Liver (tissue), 9 donors: ENCODE data around the gene RNU6-7. TPM values are rescaled to one million over a fixed set of nuclear protein-coding genes. Genes with fewer than 3 reads are reported as not detected.

Experiments used
- DNase-seq: peaks from one replicate; pipeline ENCODE4 v3.0.0-alpha.2; 2017; ENCODE audit warnings: low spot score
- H3K27ac ChIP-seq, 2 donors: one replicate each; pipeline ENCODE4 v1.7.0; 2013; ENCODE audit warnings: inconsistent platforms in 2 of 2, low read length in 2 of 2, control low read depth in 1 of 2, low read depth in 1 of 2, mild to moderate bottlenecking in 1 of 2
- H3K27me3 ChIP-seq, 4 donors: one replicate each; pipeline versions ENCODE4 v1.6.1 to v1.7.0; 2013; ENCODE audit warnings: low read length in 3 of 4, inconsistent platforms in 1 of 4, mild to moderate bottlenecking in 1 of 4, moderate library complexity in 1 of 4; ENCODE audit not compliant: control insufficient read depth in 4 of 4, insufficient read depth in 4 of 4
- H3K36me3 ChIP-seq, 4 donors: one replicate each; pipeline versions ENCODE4 v1.6.1 to v1.7.0; 2013; ENCODE audit warnings: low read length in 3 of 4, mild to moderate bottlenecking in 3 of 4, low read depth in 1 of 4, moderate library complexity in 1 of 4; ENCODE audit not compliant: control insufficient read depth in 4 of 4, insufficient read depth in 3 of 4
- H3K4me1 ChIP-seq, 4 donors: one replicate each; pipeline versions ENCODE4 v1.6.1 to v1.7.0; 2013; ENCODE audit warnings: low read length in 3 of 4, mild to moderate bottlenecking in 3 of 4, moderate library complexity in 1 of 4; ENCODE audit not compliant: control insufficient read depth in 4 of 4, insufficient read depth in 4 of 4
- H3K4me3 ChIP-seq, 3 donors: one replicate each; pipeline versions ENCODE4 v1.6.1 to v1.7.0; 2013; ENCODE audit warnings: low read length in 3 of 3, control low read depth in 1 of 3, low read depth in 1 of 3, mild to moderate bottlenecking in 1 of 3
- H3K9ac ChIP-seq, 2 donors: one replicate each; pipeline ENCODE4 v1.7.0; 2013; ENCODE audit warnings: low read length in 2 of 2, mild to moderate bottlenecking in 2 of 2, moderate library complexity in 2 of 2, control low read depth in 1 of 2, low read depth in 1 of 2
- H3K9me3 ChIP-seq, 4 donors: one replicate each; pipeline versions ENCODE4 v1.6.1 to v1.7.0; 2013; ENCODE audit warnings: low read length in 3 of 4; ENCODE audit not compliant: control insufficient read depth in 4 of 4
- CTCF ChIP-seq: fragments of 150-350 bp; IDR thresholded peaks from 2 replicates; pipeline ENCODE4 v1.5.1; 2017; ENCODE audit warnings: improper control_type of control experiment, low read depth, low read length; ENCODE audit not compliant: missing input control
- EGR1 ChIP-seq, 2 donors: IDR thresholded peaks; 2 replicates each; pipeline ENCODE4 v1.6.1; 2016 to 2018; ENCODE audit warnings: antibody characterized with exemption in 2 of 2, low read depth in 2 of 2
- FOXA1 ChIP-seq: IDR thresholded peaks from 2 replicates; pipeline ENCODE4 v1.6.1; 2016; ENCODE audit warnings: antibody characterized with exemption
- FOXA2 ChIP-seq: IDR thresholded peaks from 2 replicates; pipeline ENCODE4 v1.6.1; 2016; ENCODE audit warnings: antibody characterized with exemption
- GABPA ChIP-seq, 2 donors: IDR thresholded peaks in 1 of 2; conservative IDR thresholded peaks in 1 of 2; 2 replicates each; pipeline ENCODE4 v1.6.1; 2016; ENCODE audit warnings: antibody characterized with exemption in 2 of 2, mild to moderate bottlenecking in 1 of 2, moderate library complexity in 1 of 2
- HNF4A ChIP-seq, 2 donors: conservative IDR thresholded peaks; 2 replicates each; pipeline ENCODE4 v1.6.1; 2016; ENCODE audit warnings: antibody characterized with exemption in 2 of 2, mild to moderate bottlenecking in 2 of 2
- HNF4G ChIP-seq: IDR thresholded peaks from 2 replicates; pipeline ENCODE4 v1.6.1; 2016; ENCODE audit warnings: antibody characterized with exemption
- JUND ChIP-seq, 2 donors: IDR thresholded peaks; 2 replicates each; pipeline ENCODE4 v1.6.1; 2016; ENCODE audit warnings: antibody characterized with exemption in 2 of 2
- NR2F2 ChIP-seq: IDR thresholded peaks from 2 replicates; pipeline ENCODE4 v1.6.1; 2016; ENCODE audit warnings: antibody characterized with exemption
- RAD21 ChIP-seq, 2 donors: IDR thresholded peaks; 2 replicates each; pipeline ENCODE4 v1.6.1; 2016; ENCODE audit warnings: antibody characterized with exemption in 2 of 2, mild to moderate bottlenecking in 2 of 2
- RXRA ChIP-seq, 2 donors: IDR thresholded peaks; 2 replicates each; pipeline ENCODE4 v1.6.1; 2017 to 2018; ENCODE audit warnings: antibody characterized with exemption in 2 of 2, mild to moderate bottlenecking in 1 of 2
- SP1 ChIP-seq: IDR thresholded peaks from 2 replicates; pipeline ENCODE4 v1.6.1; 2018; ENCODE audit warnings: antibody characterized with exemption, mild to moderate bottlenecking
- TAF1 ChIP-seq: conservative IDR thresholded peaks from 2 replicates; pipeline ENCODE4 v1.6.1; 2016; ENCODE audit warnings: antibody characterized with exemption, mild to moderate bottlenecking
- YY1 ChIP-seq: IDR thresholded peaks from 2 replicates; pipeline ENCODE4 v1.6.1; 2016; ENCODE audit warnings: antibody characterized with exemption, mild to moderate bottlenecking
- WGBS: extraction: QIAGEN DNeasy Blood & Tissue Kit; methylation state at CpG from one replicate; pipeline ENCODE4 v1.1.7; 2013; 5-methylcytosine and 5-hydroxymethylcytosine counted together
- polyA plus RNA-seq, 2 donors: library from polyadenylated mRNA; stranded (reverse) in 1 of 2; unstranded in 1 of 2; fragments of 200-250 nt in 1 of 2; fragments of >200 nt in 1 of 2; fragmentation: Nextera tagmentation in 1 of 2; extraction: Ambion mirVana in 1 of 2; gene quantifications; one replicate each; pipeline versions ENCODE4 v1.2.1 to v1.2.3, GENCODE V29; 2013 to 2015
- total RNA-seq, 2 donors: library from RNA; depleted of rRNA; stranded (reverse); fragments of >200 nt; gene quantifications; one replicate each; pipeline ENCODE4 v1.2.3, GENCODE V29; 2014
- TF ChIP-seq, protein P1 (sequence below): IDR thresholded peaks from 2 replicates; pipeline ENCODE4 v1.6.1; 2016; ENCODE audit warnings: antibody characterized with exemption
- TF ChIP-seq, protein P2 (sequence below): IDR thresholded peaks from 2 replicates; pipeline ENCODE4 v1.6.1; 2016; ENCODE audit warnings: antibody characterized with exemption, mild to moderate bottlenecking
- TF ChIP-seq, protein P3 (sequence below): IDR thresholded peaks from 2 replicates; pipeline ENCODE4 v1.6.1; 2016; ENCODE audit warnings: antibody characterized with exemption
- TF ChIP-seq, protein P4 (sequence below): IDR thresholded peaks from 2 replicates; pipeline ENCODE4 v1.6.1; 2016; ENCODE audit warnings: antibody characterized with exemption
- donor health status: healthy.
- donor health status: healthy.
- donor health status: healthy.
- donor health status: healthy.
- donor health status: healthy.

Gene RNU6-7
- total and polyA plus RNA-seq, 4 donors: not detected

GRCh38 chr14:32202998-32203882 lies 1.4 kb downstream of the RNU6-7 start, which contains the start of gene RNU6-8:
RNU6-8 (minus strand) TSS chr14:32203269.
- H3K4me3 ChIP-seq: peak within 1 kb of the TSS; percentile 76 to 91 (median 85)
- TF ChIP-seq, protein P1, sequence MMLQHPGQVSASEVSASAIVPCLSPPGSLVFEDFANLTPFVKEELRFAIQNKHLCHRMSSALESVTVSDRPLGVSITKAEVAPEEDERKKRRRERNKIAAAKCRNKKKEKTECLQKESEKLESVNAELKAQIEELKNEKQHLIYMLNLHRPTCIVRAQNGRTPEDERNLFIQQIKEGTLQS: peak; percentile 98
- TF ChIP-seq YY1: peak; percentile 86
- no peak for TF ChIP-seq FOXA2
- no peak for TF ChIP-seq RAD21 (IDR thresholded peaks at IDR 0.05)
- TF ChIP-seq, protein P2, sequence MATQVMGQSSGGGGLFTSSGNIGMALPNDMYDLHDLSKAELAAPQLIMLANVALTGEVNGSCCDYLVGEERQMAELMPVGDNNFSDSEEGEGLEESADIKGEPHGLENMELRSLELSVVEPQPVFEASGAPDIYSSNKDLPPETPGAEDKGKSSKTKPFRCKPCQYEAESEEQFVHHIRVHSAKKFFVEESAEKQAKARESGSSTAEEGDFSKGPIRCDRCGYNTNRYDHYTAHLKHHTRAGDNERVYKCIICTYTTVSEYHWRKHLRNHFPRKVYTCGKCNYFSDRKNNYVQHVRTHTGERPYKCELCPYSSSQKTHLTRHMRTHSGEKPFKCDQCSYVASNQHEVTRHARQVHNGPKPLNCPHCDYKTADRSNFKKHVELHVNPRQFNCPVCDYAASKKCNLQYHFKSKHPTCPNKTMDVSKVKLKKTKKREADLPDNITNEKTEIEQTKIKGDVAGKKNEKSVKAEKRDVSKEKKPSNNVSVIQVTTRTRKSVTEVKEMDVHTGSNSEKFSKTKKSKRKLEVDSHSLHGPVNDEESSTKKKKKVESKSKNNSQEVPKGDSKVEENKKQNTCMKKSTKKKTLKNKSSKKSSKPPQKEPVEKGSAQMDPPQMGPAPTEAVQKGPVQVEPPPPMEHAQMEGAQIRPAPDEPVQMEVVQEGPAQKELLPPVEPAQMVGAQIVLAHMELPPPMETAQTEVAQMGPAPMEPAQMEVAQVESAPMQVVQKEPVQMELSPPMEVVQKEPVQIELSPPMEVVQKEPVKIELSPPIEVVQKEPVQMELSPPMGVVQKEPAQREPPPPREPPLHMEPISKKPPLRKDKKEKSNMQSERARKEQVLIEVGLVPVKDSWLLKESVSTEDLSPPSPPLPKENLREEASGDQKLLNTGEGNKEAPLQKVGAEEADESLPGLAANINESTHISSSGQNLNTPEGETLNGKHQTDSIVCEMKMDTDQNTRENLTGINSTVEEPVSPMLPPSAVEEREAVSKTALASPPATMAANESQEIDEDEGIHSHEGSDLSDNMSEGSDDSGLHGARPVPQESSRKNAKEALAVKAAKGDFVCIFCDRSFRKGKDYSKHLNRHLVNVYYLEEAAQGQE: peak; percentile 10
- no peak for TF ChIP-seq HNF4G
- TF ChIP-seq TAF1: peak; percentile 25
- no peak for TF ChIP-seq EGR1 (IDR thresholded peaks at IDR 0.05; ENCODE audit: low read depth in 2 of 2)
- no peak for TF ChIP-seq FOXA1
- TF ChIP-seq, protein P3, sequence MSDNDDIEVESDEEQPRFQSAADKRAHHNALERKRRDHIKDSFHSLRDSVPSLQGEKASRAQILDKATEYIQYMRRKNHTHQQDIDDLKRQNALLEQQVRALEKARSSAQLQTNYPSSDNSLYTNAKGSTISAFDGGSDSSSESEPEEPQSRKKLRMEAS: peak; percentile 39
- TF ChIP-seq RXRA (IDR thresholded peaks at IDR 0.05): peak in 1 of 2 donors; percentile 30
- TF ChIP-seq, protein P4, sequence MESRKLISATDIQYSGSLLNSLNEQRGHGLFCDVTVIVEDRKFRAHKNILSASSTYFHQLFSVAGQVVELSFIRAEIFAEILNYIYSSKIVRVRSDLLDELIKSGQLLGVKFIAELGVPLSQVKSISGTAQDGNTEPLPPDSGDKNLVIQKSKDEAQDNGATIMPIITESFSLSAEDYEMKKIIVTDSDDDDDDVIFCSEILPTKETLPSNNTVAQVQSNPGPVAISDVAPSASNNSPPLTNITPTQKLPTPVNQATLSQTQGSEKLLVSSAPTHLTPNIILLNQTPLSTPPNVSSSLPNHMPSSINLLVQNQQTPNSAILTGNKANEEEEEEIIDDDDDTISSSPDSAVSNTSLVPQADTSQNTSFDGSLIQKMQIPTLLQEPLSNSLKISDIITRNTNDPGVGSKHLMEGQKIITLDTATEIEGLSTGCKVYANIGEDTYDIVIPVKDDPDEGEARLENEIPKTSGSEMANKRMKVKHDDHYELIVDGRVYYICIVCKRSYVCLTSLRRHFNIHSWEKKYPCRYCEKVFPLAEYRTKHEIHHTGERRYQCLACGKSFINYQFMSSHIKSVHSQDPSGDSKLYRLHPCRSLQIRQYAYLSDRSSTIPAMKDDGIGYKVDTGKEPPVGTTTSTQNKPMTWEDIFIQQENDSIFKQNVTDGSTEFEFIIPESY: peak; percentile 14
- peak; percentile 1 for TF ChIP-seq CTCF
- peak in 1 of 2 donors; percentile 17 for TF ChIP-seq GABPA (IDR thresholded peaks at IDR 0.05 in 1 of 2, conservative IDR thresholded peaks at IDR 0.05 in 1 of 2)
- TF ChIP-seq HNF4A (conservative IDR thresholded peaks at IDR 0.05): peak; percentile 7 to 33
- peak in 1 of 2 donors; percentile 16 for TF ChIP-seq JUND (IDR thresholded peaks at IDR 0.05)
- TF ChIP-seq SP1: no peak
- TF ChIP-seq NR2F2: no peak
- no peaks in the 10 kb centered on the region for H3K9me3 ChIP-seq
- under 1% methylated on average over 57 of the region's 57 CpGs for WGBS
- H3K27me3 ChIP-seq: no peaks in the 10 kb centered on the region
- peak; percentile 84 for DNase-seq
- H3K27ac ChIP-seq: peak within 1 kb of the TSS; percentile 76 to 84
- H3K9ac ChIP-seq: peak within 1 kb of the TSS; percentile 74 to 76
- peaks cover 0 to 25% (median 17%) of the 10 kb centered on the region in 4 donors for H3K4me1 ChIP-seq
- no peaks in the 10 kb centered on the region for H3K36me3 ChIP-seq
